ENCODE data around the gene BICRA.

DNA sequence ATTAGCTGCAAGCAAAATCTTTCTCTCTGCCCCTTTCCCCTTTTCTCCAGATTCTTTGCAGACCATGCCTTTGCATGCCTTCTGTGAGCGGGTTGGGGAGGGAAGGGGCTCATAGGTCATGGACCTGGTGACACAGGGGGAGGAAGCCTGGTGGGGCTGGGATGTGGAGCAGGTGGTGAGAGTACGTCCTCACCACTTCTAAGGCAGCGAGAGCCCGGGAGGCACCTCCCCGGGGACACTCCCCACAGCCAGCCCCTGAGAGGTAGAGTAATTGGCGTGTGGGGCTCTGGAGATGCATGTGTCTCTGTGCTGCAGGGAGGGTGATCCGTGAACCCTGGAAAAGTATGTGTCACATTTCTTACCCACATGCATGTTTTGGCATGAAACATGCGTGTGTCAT lies 61.8 kb downstream of the BICRA start:
- TF ChIP-seq, protein P1, sequence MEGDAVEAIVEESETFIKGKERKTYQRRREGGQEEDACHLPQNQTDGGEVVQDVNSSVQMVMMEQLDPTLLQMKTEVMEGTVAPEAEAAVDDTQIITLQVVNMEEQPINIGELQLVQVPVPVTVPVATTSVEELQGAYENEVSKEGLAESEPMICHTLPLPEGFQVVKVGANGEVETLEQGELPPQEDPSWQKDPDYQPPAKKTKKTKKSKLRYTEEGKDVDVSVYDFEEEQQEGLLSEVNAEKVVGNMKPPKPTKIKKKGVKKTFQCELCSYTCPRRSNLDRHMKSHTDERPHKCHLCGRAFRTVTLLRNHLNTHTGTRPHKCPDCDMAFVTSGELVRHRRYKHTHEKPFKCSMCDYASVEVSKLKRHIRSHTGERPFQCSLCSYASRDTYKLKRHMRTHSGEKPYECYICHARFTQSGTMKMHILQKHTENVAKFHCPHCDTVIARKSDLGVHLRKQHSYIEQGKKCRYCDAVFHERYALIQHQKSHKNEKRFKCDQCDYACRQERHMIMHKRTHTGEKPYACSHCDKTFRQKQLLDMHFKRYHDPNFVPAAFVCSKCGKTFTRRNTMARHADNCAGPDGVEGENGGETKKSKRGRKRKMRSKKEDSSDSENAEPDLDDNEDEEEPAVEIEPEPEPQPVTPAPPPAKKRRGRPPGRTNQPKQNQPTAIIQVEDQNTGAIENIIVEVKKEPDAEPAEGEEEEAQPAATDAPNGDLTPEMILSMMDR (IDR thresholded peaks at IDR 0.05; ENCODE audit: low read length), result no peak
- no peak for TF ChIP-seq EZH2 (IDR thresholded peaks at IDR 0.05; ENCODE audit: borderline replicate concordance, low read length)
